ENCODE results near the gene WNK1.
"Not testable (repeated sequence)": the region's sequence is repeated elsewhere in the genome, so short reads cannot be mapped to it uniquely, and the experiment has no call there.

The WNK1 gene

DNA sequence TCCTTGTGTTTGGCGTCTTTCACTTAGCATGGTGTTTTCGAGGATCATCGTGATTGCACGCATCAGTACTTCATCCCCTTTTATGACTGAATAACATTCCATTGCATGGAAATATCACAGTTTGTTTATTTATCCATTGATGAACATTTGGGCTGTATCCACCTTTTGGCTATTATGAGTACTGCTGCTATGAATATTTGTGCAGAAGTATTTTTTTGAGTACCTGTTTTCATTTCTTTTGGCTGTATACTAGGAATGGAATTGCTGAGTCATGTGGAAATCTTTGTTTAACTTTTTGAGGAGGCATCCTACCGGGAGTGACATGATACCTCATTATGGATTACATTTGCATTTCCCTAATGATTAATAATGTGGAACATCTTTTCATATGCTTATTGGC lies 66.4 kb downstream of the WNK1 start:
- DNase-seq: no peak

DNA sequence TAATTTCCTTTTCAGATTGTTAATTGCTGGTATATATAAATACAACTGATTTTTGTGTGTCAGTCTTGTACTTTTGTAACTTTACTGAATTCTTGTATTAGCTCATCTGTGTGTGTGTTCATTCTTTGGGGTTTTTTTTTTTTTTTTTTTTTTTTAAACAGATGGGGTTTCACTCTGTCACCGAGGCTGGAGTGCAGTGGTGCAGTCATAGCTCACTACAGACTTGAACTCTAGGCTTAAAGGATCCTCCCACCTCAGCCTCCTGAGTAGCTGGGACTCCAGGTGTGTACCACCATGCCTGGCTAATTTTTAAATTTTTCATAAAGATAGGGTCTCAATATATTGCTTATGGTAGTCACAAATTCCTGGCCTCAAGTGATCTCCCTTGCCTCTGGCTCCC lies 68.0 kb downstream of the WNK1 start:
- DNase-seq: no peak

DNA sequence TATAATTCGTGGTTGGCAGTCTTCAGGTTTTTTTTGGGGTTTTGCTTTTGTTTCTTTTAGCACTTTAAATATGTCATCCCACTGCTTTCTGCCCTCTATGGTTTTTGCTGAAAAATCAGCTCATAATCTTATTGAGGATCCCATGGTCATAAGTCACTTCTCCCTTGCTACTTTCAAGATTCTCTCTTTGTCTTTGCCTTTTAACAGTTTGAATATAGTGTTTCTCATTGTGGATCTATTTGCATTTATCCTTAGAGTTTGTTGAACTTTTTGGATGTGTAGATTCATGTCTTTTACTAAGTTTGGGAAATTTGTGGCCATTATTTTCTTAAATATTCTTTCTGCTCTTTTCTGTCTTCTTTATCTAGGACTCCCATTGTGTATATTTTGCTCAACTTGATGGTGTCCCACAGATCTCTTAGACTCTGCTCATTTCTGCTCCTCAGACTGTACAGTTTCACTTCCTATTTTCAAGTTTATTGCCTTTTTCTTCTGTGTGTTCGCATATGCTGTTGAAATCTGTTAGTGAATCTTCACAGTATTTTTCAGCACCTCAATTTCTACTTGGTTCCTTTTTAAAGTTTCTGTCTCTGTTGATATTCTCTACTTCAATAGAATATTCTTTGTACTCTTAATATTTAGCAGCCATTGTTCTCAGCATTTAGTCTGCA lies 70.8 kb downstream of the WNK1 start:
- DNase-seq: no peak

DNA sequence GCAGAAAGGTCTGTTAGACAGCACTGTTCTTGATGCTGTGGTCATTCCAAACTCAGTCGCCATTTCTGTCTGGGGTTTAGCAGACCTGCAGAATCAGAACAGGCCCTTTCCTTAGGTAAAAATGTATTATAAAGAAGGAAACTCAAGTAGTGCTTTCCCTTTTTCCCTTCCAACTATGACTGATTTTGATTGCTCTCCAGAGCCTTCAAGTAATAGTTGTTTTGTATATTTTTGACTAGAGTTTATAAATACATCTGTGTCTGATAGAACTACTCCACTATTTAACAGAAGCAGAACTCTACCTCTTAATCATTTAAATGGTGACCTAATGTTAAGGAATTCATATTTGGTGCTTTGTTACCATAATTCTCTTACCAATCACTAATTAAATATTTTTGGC lies 74.0 kb downstream of the WNK1 start:
- DNase-seq: no peak

DNA sequence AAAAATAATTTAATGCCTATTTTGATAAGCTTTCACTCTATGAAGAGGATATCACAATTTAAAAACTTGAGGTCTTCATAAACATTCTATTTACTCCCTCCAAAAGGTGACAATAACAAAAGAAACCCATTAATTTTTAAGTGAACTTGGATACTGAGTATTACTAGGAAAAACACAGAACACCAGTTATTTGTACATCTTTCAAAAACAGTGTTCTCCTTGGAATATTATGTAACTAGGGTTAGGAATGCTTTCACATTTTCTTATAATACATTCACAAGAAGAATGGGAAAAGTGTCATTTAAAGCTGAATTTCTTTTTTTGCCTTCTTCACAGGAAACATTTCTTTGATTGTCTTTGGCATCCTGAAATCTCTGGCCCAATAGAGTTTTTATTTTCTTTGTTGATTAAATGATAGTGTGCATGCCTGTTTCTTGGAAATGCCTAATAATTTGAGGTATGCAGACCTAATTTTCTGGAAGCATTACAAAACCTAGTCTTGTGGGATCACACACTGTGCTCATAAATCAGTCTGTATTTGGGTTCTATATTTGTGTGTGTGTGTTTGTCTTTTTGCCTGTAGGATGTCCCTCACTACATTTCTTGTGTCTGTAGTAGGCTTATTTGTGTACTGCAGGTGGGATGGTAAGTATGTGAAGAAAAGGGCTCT lies 76.5 kb downstream of the WNK1 start:
- no peak for DNase-seq

DNA sequence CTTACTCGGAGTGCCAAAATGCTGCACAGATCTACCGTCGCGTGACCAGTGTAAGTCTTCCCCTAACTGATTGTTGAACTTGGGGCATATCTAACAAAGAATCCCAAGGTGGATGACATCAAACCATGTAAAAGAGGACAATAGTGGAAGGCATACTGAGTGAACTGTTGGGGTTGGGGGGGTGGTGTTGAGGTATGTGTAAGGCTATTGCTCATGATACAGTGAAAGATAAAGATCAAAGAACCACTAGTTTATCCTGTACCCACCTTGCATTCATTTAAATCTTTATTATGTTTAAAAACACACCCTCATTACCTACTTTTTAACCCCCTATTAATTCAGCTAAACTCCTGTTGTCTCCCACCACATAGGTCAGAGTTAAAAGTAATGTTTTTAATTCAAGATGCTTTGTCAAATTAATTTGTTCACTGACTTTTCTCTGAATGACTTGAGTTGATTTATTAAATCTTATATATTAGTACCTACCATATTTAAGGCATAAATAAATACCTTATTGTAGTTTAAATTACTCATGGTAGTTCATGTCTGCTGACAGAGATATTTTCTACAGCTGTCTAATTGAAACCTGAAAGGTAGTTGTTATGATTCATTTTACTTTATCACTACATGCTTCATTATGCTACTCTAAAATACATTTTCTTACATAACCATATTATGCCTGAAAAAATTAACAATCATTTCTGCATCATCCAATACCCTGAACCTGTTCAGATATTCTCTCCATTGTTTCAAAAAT lies 77.9 kb downstream of the WNK1 start:
- DNase-seq: no peak

DNA sequence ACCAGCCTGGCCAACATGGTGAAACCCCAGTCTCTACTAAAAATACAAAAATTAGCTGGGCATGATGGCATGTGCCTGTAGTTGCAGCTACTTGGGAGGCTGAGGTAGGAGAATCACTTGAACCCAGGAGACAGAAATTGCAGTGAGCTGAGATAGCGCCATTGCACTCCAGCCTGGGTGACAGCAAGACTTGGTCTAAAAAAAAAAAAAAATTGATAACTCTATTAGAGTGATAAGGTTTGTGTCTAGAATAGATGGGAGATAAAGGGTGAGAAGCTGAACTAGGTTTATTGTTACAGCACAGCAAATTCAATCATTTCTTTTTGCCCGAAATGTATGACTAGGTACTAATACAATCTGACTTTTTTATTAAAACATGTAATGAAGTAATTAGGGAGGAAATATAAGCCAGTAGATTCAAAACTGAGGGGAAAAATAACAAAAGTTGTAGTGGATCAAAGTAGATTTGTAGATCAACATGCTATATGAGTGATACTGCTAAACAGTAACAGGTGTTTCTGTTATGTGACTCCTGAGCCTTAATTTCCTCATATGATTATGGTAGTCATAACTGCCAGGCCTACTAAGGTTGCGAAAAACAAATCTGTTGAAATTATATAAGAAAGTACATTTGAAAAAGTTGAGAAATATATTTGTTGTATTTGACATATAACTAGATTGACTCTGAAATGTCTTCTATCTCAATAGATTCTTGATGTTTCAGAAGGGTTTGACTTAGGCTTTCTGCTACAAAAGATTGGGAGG lies 83.6 kb downstream of the WNK1 start:
- DNase-seq: no peak

DNA sequence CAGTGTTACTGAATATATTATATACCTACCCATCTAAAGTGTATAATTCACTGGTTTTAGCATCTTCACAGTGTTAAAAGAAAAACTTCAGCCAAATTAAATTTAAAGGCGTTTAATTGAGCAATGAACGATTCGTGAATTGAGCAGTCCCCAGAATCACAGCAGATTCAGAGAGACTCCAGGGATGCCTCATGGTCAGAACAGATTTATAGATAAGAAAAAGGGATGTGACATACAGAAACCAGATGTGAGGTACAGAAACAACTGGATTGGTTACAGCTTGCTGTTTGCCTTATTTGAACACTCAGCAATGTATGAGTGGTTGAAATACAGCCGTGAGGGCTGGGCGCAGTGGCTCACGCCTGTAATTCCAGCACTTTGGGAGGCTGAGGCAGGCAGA lies 84.6 kb downstream of the WNK1 start:
- no peak for DNase-seq

DNA sequence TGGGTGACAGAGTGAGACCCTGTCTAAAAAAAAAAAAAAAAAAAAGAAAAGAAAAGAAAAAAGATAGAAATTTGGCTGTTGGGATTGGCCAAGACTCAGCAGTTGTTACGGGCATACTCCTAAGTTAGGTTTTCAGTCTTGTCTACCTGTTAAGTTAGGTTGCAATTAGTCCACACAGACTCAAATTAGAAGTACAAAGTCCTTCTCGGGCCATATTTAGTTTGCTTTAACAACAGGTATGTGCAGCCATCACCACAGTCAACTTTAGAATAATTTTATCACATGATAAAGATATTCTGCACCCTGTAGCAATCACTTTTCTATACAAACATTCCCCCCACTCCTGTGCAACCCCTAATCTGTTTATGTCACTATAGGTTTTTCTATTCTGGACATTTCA lies 85.2 kb downstream of the WNK1 start:
- no peak for DNase-seq

DNA sequence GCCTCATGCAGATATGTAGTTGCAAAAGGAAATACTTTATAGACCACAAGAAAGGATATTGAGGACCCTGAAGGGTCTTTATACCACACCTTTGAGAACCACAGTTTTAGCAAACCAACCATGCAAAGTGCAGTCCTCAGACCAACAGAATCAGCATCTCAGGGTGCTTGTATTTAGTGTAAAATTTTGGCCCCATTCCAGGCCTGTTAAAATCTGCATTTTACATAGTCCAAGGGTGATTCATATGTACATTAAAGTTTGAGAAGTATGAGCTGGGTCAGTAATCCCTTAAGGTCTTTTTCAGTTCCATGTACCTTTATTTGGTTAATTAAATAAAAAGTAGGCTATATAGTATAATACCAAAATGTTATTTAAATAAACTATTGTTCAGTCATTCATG lies 91.2 kb downstream of the WNK1 start:
- DNase-seq: no peak

DNA sequence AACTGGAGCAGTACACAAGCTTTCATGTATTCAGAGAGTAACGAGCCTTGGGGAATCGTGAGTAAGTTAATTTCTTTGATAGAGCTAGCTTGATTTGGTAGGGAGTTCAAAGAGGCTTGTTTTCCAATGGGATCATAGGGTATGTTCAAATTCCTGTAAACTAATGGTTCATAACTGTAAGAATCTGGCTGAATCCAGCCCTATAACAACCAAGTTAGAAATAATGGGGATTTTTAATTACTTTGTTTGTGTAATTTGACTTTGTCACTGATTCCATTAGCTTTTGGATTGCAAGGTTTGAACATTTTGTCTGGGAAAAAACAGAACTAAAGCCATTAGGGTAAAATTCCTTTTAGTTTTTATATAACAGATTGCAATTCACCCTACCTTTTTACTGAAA lies 94.0 kb downstream of the WNK1 start:
- DNase-seq: no peak

DNA sequence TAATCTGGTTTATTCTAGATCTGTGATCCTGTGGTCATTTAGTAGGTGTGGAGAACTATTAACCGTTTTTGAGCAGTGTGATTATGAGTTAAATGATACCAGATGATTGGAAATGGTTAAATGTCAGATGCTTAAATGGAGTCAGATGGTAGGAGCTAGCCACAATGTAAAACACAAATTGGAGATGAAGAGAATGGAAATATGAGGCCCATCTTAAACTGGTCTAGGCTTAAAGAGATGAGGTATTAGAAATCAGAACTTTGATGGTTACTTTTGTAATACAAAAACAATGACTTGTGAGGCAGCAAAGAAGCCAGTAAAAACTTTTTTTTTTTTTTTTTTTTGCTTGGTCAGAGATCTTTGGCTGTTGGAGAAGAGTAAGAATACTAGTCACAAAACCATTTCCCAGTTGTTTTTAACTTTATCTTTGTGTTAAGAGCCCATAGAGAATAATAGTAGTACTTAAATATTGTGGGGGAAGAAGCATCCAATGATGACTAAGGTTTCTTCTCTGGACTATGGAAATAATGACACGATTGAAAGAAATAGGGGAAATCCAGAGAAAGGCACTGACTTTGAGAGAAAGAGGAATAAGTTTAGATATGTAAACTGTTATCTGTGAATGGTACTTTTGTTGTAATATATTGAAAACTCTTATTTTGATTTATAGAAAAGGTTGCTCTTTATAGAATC lies 95.9 kb downstream of the WNK1 start:
- no peak for DNase-seq

DNA sequence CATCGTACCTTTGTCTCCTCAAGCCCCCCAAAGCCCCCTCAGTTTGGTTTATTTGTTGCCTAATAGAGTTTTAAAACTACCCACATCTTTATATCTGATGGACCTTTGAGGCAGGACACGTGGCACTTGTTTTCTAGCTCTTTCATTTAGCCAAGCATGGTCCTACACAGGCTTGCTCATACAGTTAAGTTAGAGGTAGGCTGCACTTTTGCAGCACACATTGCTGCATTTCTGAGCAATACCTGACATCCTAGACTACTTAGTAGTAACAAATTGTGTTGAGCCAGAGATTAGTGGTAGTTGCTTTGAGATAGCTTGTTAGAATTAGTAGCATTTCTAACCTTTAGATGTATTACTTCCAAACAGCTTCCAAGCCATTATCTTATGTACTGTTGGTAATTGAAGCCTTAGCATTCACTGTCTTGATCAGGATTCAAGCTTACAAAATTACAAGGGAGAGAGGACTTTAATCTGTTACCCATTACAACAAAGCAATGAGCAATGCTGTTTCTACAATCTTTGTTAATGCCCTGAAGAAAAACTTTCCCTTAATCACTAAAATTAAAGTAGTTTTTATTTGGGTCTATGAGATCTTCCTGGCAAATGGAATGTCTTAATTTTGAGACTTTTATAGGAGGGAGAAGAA lies 96.6 kb downstream of the WNK1 start:
- no peak for DNase-seq

DNA sequence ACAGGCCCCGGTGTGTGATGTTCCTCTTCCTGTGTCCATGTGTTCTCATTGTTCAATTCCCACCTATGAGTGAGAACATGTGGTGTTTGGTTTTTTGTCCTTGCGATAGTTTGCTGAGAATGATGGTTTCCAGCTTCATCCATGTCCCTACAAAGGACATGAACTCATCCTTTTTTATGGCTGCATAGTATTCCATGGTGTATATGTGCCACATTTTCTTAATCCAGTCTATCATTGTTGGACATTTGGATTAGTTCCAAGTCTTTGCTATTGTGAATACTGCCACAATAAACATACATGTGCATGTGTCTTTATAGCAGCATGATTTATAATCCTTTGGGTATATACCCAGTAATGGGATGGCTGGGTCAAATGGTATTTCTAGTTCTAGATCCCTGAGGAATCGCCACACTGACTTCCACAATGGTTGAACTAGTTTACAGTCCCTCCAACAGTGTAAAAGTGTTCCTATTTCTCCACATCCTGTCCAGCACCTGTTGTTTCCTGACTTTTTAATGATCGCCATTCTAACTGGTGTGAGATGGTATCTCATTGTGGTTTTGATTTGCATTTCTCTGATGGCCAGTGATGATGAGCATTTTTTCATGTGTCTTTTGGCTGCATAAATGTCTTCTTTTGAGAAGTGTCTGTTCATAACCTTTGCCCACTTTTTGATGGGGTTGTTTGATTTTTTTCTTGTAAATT lies 97.5 kb downstream of the WNK1 start:
- DNase-seq: not testable (repeated sequence)

DNA sequence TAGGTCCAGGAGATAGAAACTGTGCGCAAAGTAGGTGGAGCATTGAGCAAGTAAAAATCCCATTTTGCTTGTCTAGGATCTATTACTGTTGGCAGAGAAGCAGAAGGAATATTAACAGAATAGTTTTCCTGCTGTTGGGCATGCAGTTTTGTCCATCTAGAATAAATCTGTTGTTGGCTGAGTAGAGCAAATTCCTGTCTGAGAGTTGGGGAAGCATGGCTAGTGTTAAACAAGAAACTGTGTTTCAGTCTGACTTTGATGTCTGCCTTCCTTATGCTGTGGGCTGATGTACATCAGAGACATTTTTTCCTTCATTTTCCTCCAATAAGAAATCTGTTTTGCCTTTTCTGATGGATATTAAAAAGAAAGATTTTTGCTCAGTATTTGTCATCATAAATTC lies 99.0 kb downstream of the WNK1 start:
- DNase-seq: no peak

DNA sequence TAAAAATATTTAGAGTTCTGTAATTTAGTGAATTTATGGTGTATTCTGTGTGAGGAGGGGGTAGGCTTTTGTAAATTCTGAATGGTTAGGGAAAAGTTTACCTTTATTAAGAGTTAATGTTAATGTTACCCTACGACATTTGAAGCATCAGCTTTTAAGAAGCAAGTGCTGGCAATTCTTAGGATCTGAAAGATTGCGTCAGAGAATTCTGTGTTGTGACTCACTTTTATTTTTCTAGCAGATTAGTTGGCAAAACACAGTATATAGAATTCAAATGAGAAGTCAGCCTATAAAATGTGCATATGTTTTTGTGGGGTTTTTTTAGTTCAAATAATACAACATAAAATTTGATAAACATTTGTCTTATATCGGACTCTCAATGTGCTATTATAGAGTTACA lies 99.5 kb downstream of the WNK1 start:
- DNase-seq: no peak

DNA sequence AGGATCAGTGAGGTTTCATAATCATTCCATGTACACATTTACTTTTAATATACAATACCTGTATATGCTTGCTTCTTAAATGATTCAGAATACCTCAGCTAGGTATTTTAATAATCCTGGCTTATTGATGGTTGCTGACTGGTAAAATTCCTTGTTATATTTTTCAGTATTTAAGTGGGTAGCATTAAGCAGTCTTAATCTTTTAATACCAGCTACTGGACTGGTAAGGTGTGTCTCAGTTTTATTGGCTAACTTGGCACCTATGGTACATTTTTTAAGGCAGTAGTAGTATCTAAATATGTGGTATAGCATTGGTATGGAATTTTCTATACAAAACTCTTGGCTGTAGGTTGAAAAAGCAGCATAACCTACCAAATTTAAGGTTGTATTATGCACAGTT lies 100.5 kb downstream of the WNK1 start:
- no peak for DNase-seq

DNA sequence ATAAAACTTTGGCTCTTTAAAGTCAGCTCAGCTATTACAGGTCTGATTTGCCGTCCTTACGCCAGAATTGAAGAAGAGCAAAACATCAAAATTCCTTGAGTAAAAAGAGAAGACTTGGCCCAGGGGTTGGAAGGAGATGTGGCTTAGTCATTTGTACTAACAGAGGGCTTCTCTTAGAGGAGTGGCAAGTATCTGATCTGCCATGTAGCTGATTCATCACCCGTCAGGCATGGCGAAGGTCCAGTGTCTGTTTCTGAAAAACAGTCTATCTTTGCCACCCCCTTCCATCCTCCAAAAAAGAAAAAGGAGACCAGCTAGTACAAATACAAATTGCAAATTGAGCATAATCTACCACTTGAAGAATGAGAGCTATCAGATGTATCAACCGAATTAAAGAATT lies 105.2 kb downstream of the WNK1 start:
- DNase-seq: no peak

DNA sequence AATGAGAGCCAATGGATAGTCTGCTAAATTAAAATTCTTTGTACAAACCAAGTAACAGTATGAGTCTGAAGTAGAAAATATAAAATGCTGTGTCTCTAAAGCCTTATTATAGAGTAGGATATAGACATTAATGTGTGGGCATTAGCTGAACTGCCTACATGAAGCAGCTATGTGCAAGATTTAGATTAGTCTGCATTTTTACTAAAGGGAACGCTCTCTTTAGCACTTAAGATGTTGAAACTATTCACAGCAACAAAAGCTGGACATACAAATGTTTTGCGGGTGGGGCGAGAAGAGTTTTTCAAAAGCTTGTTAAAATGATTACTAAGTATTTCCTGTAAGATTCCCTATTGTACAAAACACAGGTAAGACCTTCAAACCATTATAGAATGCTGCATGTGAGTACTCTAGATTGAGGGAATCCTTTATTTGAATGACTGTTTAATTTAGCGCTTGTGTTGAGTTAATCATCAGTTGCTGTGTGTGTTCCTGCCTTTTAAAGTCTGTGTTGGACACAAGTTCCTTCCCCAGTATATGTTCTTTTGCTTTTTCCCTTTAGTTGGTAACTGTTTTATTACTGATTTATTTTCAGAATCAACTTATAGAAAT lies 110.0 kb downstream of the WNK1 start:
- DNase-seq: no peak

DNA sequence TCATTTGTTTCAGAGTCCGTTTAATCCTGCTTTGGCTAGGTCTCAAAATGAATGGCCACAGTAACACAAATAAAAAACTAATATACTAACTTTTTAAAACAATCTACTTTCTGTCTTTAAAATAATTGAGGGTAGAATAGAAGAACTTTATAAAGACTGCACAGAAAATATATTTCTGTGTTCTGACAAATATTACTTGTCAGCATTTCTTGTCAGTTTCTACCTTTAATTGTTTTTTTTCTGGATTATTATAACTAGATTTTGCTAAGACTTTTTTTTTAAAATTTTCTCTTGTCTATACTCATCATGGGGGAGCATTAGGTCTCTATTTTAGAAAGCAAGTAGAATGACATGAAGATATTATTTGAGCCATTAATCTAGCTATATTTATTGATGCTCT lies 110.9 kb downstream of the WNK1 start:
- DNase-seq: no peak

DNA sequence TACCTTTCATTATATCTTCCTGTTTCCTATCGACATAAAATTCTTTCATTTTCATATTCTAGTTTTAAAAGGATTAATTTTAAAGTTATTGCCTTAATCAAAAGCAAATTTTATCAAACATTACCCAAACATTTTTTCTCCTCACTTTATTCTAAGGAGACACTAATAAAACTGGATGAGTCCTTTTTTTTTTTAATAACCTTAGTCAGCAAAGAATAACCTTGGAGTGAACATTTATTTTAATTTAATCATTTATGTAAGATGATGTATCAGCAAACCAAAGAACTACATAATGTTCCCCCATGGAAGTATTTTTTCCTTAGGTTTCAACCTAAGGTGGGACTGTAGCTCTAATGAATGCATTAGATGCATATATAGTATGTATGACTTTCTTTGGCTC lies 113.2 kb downstream of the WNK1 start:
- DNase-seq: no peak
